ENCODE data around the gene SVIL. TPM values are rescaled to one million over a fixed set of nuclear protein-coding genes. Genes with fewer than 3 reads are reported as not detected.

The SVIL gene
- polyA plus RNA-seq, 1 donor from 2014 or later, result 7.3 TPM

GRCh38 chr10:29621161-29621560, 13.6 kb downstream of the SVIL start:
- Histone ChIP-seq H2AFZ (ENCODE audit: low read depth, low read length) (no peak overlapping the region), H3K4me3 (ENCODE audit: low read length) (no peak overlapping the region), H4K20me1 (ENCODE audit: insufficient read depth) (no peaks in the 10 kb centered on the region), H3F3A (ENCODE audit: insufficient read depth, low read length, poor library complexity, severe bottlenecking) (no peaks in the 10 kb centered on the region), H3K27ac (ENCODE audit: low read length) (no peak overlapping the region), H3K79me2 (replicated peaks; ENCODE audit: insufficient read depth, low read length) (peaks cover 5% of the 10 kb centered on the region), H3K27me3 (ENCODE audit: insufficient read depth, low read depth, low read length) (no peaks in the 10 kb centered on the region), H3K9me2 (ENCODE audit: insufficient read depth, low read length) (no peaks in the 10 kb centered on the region), H3K4me2 (ENCODE audit: low read length) (no peak overlapping the region), H3K36me3 (ENCODE audit: insufficient read depth, low read length) (no peaks in the 10 kb centered on the region), H3K9me3 (ENCODE audit: low read length) (no peaks in the 10 kb centered on the region), H3K9ac (ENCODE audit: low read length) (no peak overlapping the region)
- TF ChIP-seq RAD21 (conservative IDR thresholded peaks at IDR 0.05), result no peak
- no peak for TF ChIP-seq TAF1 (IDR thresholded peaks at IDR 0.05; ENCODE audit: low read depth)
- no peak for TF ChIP-seq SMC3 (conservative IDR thresholded peaks at IDR 0.05; ENCODE audit: poor library complexity)
- TF ChIP-seq MXI1 (conservative IDR thresholded peaks at IDR 0.05; ENCODE audit: poor library complexity, severe bottlenecking), result no peak
- TF ChIP-seq CTCF (IDR thresholded peaks at IDR 0.05; ENCODE audit: poor library complexity, severe bottlenecking), result no peak
- TF ChIP-seq EP300 (conservative IDR thresholded peaks at IDR 0.05; ENCODE audit: poor library complexity, severe bottlenecking), result no peak
- TF ChIP-seq POLR2AphosphoS5 (IDR thresholded peaks at IDR 0.05), result no peak
- TF ChIP-seq, protein P1, sequence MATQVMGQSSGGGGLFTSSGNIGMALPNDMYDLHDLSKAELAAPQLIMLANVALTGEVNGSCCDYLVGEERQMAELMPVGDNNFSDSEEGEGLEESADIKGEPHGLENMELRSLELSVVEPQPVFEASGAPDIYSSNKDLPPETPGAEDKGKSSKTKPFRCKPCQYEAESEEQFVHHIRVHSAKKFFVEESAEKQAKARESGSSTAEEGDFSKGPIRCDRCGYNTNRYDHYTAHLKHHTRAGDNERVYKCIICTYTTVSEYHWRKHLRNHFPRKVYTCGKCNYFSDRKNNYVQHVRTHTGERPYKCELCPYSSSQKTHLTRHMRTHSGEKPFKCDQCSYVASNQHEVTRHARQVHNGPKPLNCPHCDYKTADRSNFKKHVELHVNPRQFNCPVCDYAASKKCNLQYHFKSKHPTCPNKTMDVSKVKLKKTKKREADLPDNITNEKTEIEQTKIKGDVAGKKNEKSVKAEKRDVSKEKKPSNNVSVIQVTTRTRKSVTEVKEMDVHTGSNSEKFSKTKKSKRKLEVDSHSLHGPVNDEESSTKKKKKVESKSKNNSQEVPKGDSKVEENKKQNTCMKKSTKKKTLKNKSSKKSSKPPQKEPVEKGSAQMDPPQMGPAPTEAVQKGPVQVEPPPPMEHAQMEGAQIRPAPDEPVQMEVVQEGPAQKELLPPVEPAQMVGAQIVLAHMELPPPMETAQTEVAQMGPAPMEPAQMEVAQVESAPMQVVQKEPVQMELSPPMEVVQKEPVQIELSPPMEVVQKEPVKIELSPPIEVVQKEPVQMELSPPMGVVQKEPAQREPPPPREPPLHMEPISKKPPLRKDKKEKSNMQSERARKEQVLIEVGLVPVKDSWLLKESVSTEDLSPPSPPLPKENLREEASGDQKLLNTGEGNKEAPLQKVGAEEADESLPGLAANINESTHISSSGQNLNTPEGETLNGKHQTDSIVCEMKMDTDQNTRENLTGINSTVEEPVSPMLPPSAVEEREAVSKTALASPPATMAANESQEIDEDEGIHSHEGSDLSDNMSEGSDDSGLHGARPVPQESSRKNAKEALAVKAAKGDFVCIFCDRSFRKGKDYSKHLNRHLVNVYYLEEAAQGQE (IDR thresholded peaks at IDR 0.05; ENCODE audit: borderline replicate concordance), result no peak
- no peak for TF ChIP-seq EZH2 (IDR thresholded peaks at IDR 0.05; ENCODE audit: borderline replicate concordance, insufficient read depth, low read length, poor library complexity, severe bottlenecking)

GRCh38 chr10:29620112-29620690, 14.6 kb downstream of the SVIL start:
- H3K79me2 ChIP-seq (replicated peaks; ENCODE audit: insufficient read depth, low read length), result peaks cover 5% of the 10 kb centered on the region
- no peak overlapping the region for H3K27ac ChIP-seq (ENCODE audit: low read length)
- no peak overlapping the region for H3K9ac ChIP-seq (ENCODE audit: low read length)
- H3K9me2 ChIP-seq (ENCODE audit: insufficient read depth, low read length), result no peaks in the 10 kb centered on the region
- H4K20me1 ChIP-seq (ENCODE audit: insufficient read depth), result no peaks in the 10 kb centered on the region
- no peak for TF ChIP-seq CTCF (IDR thresholded peaks at IDR 0.05; ENCODE audit: poor library complexity, severe bottlenecking)
- no peak for TF ChIP-seq POLR2AphosphoS5 (IDR thresholded peaks at IDR 0.05)
- TF ChIP-seq TAF1 (IDR thresholded peaks at IDR 0.05; ENCODE audit: low read depth), result no peak
- TF ChIP-seq EZH2 (IDR thresholded peaks at IDR 0.05; ENCODE audit: borderline replicate concordance, insufficient read depth, low read length, poor library complexity, severe bottlenecking), result no peak
- no peak for TF ChIP-seq SMC3 (conservative IDR thresholded peaks at IDR 0.05; ENCODE audit: poor library complexity)
- TF ChIP-seq, protein P1 (IDR thresholded peaks at IDR 0.05; ENCODE audit: borderline replicate concordance), result no peak
- no peak overlapping the region for H3K4me2 ChIP-seq (ENCODE audit: low read length)
- H3F3A ChIP-seq (ENCODE audit: insufficient read depth, low read length, poor library complexity, severe bottlenecking), result no peaks in the 10 kb centered on the region
- no peak overlapping the region for H3K4me3 ChIP-seq (ENCODE audit: low read length)
- H3K27me3 ChIP-seq (ENCODE audit: insufficient read depth, low read depth, low read length), result no peaks in the 10 kb centered on the region
- H2AFZ ChIP-seq (ENCODE audit: low read depth, low read length), result no peak overlapping the region
- H3K9me3 ChIP-seq (ENCODE audit: low read length), result no peaks in the 10 kb centered on the region
- no peaks in the 10 kb centered on the region for H3K36me3 ChIP-seq (ENCODE audit: insufficient read depth, low read length)
